Activated naive CD4-positive, alpha-beta T cell treated with anti-CD3 and anti-CD28 coated beads for 36 hours (primary cell): ENCODE data around the gene SFTPA1. TPM values are rescaled to one million over a fixed set of nuclear protein-coding genes. Genes with fewer than 3 reads are reported as not detected.
"Not testable (repeated sequence)": the region's sequence is repeated elsewhere in the genome, so short reads cannot be mapped to it uniquely, and the experiment has no call there.

ENCODE experiments used
- CTCF ChIA-PET: fragments of 350-600 bp; sonication (Branson Sonifier 250); formaldehyde crosslinking; loops from one replicate; lab custom pipeline; 2021; ENCODE audit warnings: antibody characterized with exemption; lab: Charles Lee
- DNase-seq: peaks from one replicate; pipeline ENCODE4 v3.0.0-alpha.2; 2020
- H3K27ac Mint-ChIP-seq: one replicate; pipeline ENCODE4 v1.8.0; 2021; ENCODE audit warnings: mild to moderate bottlenecking, mixed read lengths
- H3K27me3 Mint-ChIP-seq: one replicate; pipeline ENCODE4 v1.8.0; 2021; ENCODE audit warnings: low read depth, mixed read lengths
- H3K36me3 Mint-ChIP-seq: one replicate; pipeline ENCODE4 v1.8.0; 2021; ENCODE audit warnings: low read depth, mixed read lengths
- H3K4me1 Mint-ChIP-seq: one replicate; pipeline ENCODE4 v1.8.0; 2021; ENCODE audit warnings: low read depth, mixed read lengths
- H3K4me3 Mint-ChIP-seq: one replicate; pipeline ENCODE4 v1.8.0; 2021; ENCODE audit warnings: mild to moderate bottlenecking, moderate library complexity, mixed read lengths
- H3K9me3 Mint-ChIP-seq: one replicate; pipeline ENCODE4 v1.8.0; 2021; ENCODE audit warnings: mixed read lengths
- intact Hi-C: fragments of 100-400 bp; cut with micrococcal nuclease; formaldehyde crosslinking; loops from one replicate; pipeline ENCODE4 v1.15.1; 2023
- total RNA-seq, 2 experiments: library from RNA; stranded (reverse); gene quantifications; one replicate each; pipeline ENCODE4 v1.2.3, GENCODE V29; 2021

SFTPA1 gene
- total RNA-seq, 2 experiments from 2014 or later: not detected

- CTCF ChIA-PET: no interaction called here
Observed at GRCh38 chr10:79588800-79589199, 21.9 kb upstream of the SFTPA1 start.

GRCh38 chr10:79593377-79593776 is 17.4 kb upstream of the SFTPA1 start:
- Mint-ChIP-seq H3K36me3 (no peaks in the 10 kb centered on the region), H3K4me3 (no peak overlapping the region), H3K27me3 (peaks cover 8% of the 10 kb centered on the region), H3K9me3 (peaks cover 11% of the 10 kb centered on the region), H3K27ac (no peak overlapping the region), H3K4me1 (no peaks in the 10 kb centered on the region)
- intact Hi-C loops: no loop called here
- CTCF ChIA-PET: interaction anchor here (0.6 kb wide), 1 partner anchor 30 kb away, joined by 3 read pairs; no protein-coding TSS in a partner anchor
- no peak for DNase-seq

More at GRCh38 chr10:79588800-79589199, 21.9 kb upstream of the SFTPA1 start:
- DNase-seq: no peak
- intact Hi-C loops: no loop called here
- no peak overlapping the region for H3K4me3 Mint-ChIP-seq
- H3K27ac Mint-ChIP-seq: no peak overlapping the region
- no peaks in the 10 kb centered on the region for H3K36me3 Mint-ChIP-seq
- no peaks in the 10 kb centered on the region for H3K4me1 Mint-ChIP-seq
- peaks cover 14% of the 10 kb centered on the region for H3K27me3 Mint-ChIP-seq
- no peaks in the 10 kb centered on the region for H3K9me3 Mint-ChIP-seq

GRCh38 chr10:79594565-79594964 is 16.2 kb upstream of the SFTPA1 start:
- H3K27me3 Mint-ChIP-seq, H3K27ac Mint-ChIP-seq, H3K36me3 Mint-ChIP-seq, H3K4me3 Mint-ChIP-seq, CTCF ChIA-PET, H3K4me1 Mint-ChIP-seq, DNase-seq, intact Hi-C loops: not testable (repeated sequence)
- peaks cover 15% of the 10 kb centered on the region for H3K9me3 Mint-ChIP-seq

- CTCF ChIA-PET: no interaction called here
- Mint-ChIP-seq H3K27me3 (peaks cover 3% of the 10 kb centered on the region), H3K9me3 (peaks cover 15% of the 10 kb centered on the region), H3K36me3 (no peaks in the 10 kb centered on the region), H3K4me3 (no peak overlapping the region), H3K27ac (no peak overlapping the region), H3K4me1 (no peaks in the 10 kb centered on the region)
- intact Hi-C loops: no loop called here
- DNase-seq: no peak
Observed at GRCh38 chr10:79595510-79595909, 15.2 kb upstream of the SFTPA1 start.

GRCh38 chr10:79599644-79600043 is 11.1 kb upstream of the SFTPA1 start:
- H3K36me3 Mint-ChIP-seq, CTCF ChIA-PET, DNase-seq, intact Hi-C loops, H3K4me1 Mint-ChIP-seq, H3K27ac Mint-ChIP-seq, H3K4me3 Mint-ChIP-seq, H3K27me3 Mint-ChIP-seq: not testable (repeated sequence)
- H3K9me3 Mint-ChIP-seq: peaks cover 15% of the 10 kb centered on the region

GRCh38 chr10:79601939-79602338 is 8.8 kb upstream of the SFTPA1 start:
- Mint-ChIP-seq H3K27me3 (no peaks in the 10 kb centered on the region), H3K27ac (no peak overlapping the region), H3K4me1 (no peaks in the 10 kb centered on the region), H3K9me3 (peaks cover 13% of the 10 kb centered on the region), H3K36me3 (no peaks in the 10 kb centered on the region), H3K4me3 (no peak overlapping the region)
- CTCF ChIA-PET: no interaction called here
- intact Hi-C loops: no loop called here
- no peak for DNase-seq

- CTCF ChIA-PET: no interaction called here
- Mint-ChIP-seq H3K4me3 (no peak overlapping the region), H3K36me3 (no peaks in the 10 kb centered on the region), H3K27me3 (peaks cover 3% of the 10 kb centered on the region), H3K9me3 (peaks cover 7% of the 10 kb centered on the region), H3K4me1 (no peaks in the 10 kb centered on the region), H3K27ac (no peak overlapping the region)
- no peak for DNase-seq
- intact Hi-C loops: no loop called here
Observed at GRCh38 chr10:79602953-79603352, 7.8 kb upstream of the SFTPA1 start.

- H3K36me3 Mint-ChIP-seq: no peaks in the 10 kb centered on the region
- CTCF ChIA-PET: no interaction called here
- H3K4me1 Mint-ChIP-seq: no peaks in the 10 kb centered on the region
- intact Hi-C loops: no loop called here
- no peak overlapping the region for H3K4me3 Mint-ChIP-seq
- H3K27me3 Mint-ChIP-seq: peaks cover 3% of the 10 kb centered on the region
- H3K9me3 Mint-ChIP-seq: no peaks in the 10 kb centered on the region
- no peak for DNase-seq
- no peak overlapping the region for H3K27ac Mint-ChIP-seq
Observed at GRCh38 chr10:79604294-79604693, 6.4 kb upstream of the SFTPA1 start.

GRCh38 chr10:79605308-79605707 is 5.4 kb upstream of the SFTPA1 start:
- Mint-ChIP-seq H3K27me3 (peaks cover 3% of the 10 kb centered on the region), H3K36me3 (no peaks in the 10 kb centered on the region), H3K4me1 (no peaks in the 10 kb centered on the region), H3K9me3 (no peaks in the 10 kb centered on the region), H3K27ac (no peak overlapping the region), H3K4me3 (no peak overlapping the region)
- CTCF ChIA-PET: interaction anchor here (1.6 kb wide), 1 partner anchor 68 kb away, joined by 6 read pairs; no protein-coding TSS in a partner anchor
- intact Hi-C loops: no loop called here
- no peak for DNase-seq

GRCh38 chr10:79608505-79609375 is 2.0 kb upstream of the SFTPA1 start:
- intact Hi-C loops: loop anchor here (1.0 kb wide), 2 partner anchors 46 to 71 kb away; no protein-coding TSS in a partner anchor
- H3K36me3 Mint-ChIP-seq: no peaks in the 10 kb centered on the region
- H3K27me3 Mint-ChIP-seq: peaks cover 3% of the 10 kb centered on the region
- H3K4me3 Mint-ChIP-seq: no peak overlapping the region
- no peak overlapping the region for H3K27ac Mint-ChIP-seq
- CTCF ChIA-PET: interaction anchor here (1.0 to 4.4 kb wide), 4 partner anchors 19 to 71 kb away, joined by 3 to 18 read pairs (median 5); no protein-coding TSS in a partner anchor
- no peaks in the 10 kb centered on the region for H3K4me1 Mint-ChIP-seq
- H3K9me3 Mint-ChIP-seq: no peaks in the 10 kb centered on the region
- DNase-seq: peak; percentile 60

- DNase-seq, H3K4me3 Mint-ChIP-seq, intact Hi-C loops, H3K4me1 Mint-ChIP-seq, H3K9me3 Mint-ChIP-seq, H3K36me3 Mint-ChIP-seq, H3K27ac Mint-ChIP-seq, H3K27me3 Mint-ChIP-seq: not testable (repeated sequence)
- CTCF ChIA-PET: interaction anchor here (4.4 kb wide), 1 partner anchor 73 kb away, joined by 18 read pairs; no protein-coding TSS in a partner anchor
Observed at GRCh38 chr10:79611193-79611976, 646 bp downstream of the SFTPA1 start.

GRCh38 chr10:79615577-79615976 is 4.8 kb downstream of the SFTPA1 start:
- H3K9me3 Mint-ChIP-seq: no peaks in the 10 kb centered on the region
- intact Hi-C loops: no loop called here
- no peaks in the 10 kb centered on the region for H3K4me1 Mint-ChIP-seq
- H3K36me3 Mint-ChIP-seq: no peaks in the 10 kb centered on the region
- no peak overlapping the region for H3K27ac Mint-ChIP-seq
- H3K27me3 Mint-ChIP-seq: peaks cover 3% of the 10 kb centered on the region
- H3K4me3 Mint-ChIP-seq: no peak overlapping the region
- DNase-seq: no peak
- CTCF ChIA-PET: no interaction called here
